Measurements from ENCODE around the gene BSCL2.
"Not testable (repeated sequence)": the region's sequence is repeated elsewhere in the genome, so short reads cannot be mapped to it uniquely, and the experiment has no call there.

The BSCL2 gene

GRCh38 chr11:62682518-62682917 lies 24.7 kb downstream of the BSCL2 start:
- no peak for DNase-seq

GRCh38 chr11:62680825-62681240 lies 26.4 kb downstream of the BSCL2 start:
- no peak for DNase-seq

- DNase-seq, result peak; percentile 80
Observed at GRCh38 chr11:62678770-62679696, 28.2 kb downstream of the BSCL2 start, which contains the start of gene UBXN1. UBXN1 (minus strand) TSS chr11:62679073; CDS start chr11:62678923, 150 bp downstream.

- no peak for DNase-seq
Observed at GRCh38 chr11:62678433-62678769, 28.8 kb downstream of the BSCL2 start.

GRCh38 chr11:62677714-62678113 lies 29.5 kb downstream of the BSCL2 start:
- no peak for DNase-seq

GRCh38 chr11:62677156-62677555 lies 30.1 kb downstream of the BSCL2 start:
- DNase-seq, result no peak

- DNase-seq, result no peak
Observed at GRCh38 chr11:62676698-62677097, 30.5 kb downstream of the BSCL2 start.

GRCh38 chr11:62675415-62675814 lies 31.8 kb downstream of the BSCL2 start:
- not testable (repeated sequence) for DNase-seq

- DNase-seq, result no peak
Observed at GRCh38 chr11:62673196-62673525, 34.1 kb downstream of the BSCL2 start.

- DNase-seq, result peak; percentile 54
Observed at GRCh38 chr11:62671608-62672389, 35.4 kb downstream of the BSCL2 start, which contains the start of the genes LBHD1 and UQCC3. LBHD1 (minus strand) TSS chr11:62672267; CDS start chr11:62670031, 2,236 bp downstream. UQCC3 (plus strand) TSS chr11:62671673; CDS start chr11:62671746, 73 bp downstream.

GRCh38 chr11:62671236-62671607 lies 36.0 kb downstream of the BSCL2 start:
- no peak for DNase-seq

- DNase-seq, result no peak
Observed at GRCh38 chr11:62669420-62670161, 37.6 kb downstream of the BSCL2 start.

- no peak for DNase-seq
Observed at GRCh38 chr11:62667460-62667859, 39.8 kb downstream of the BSCL2 start.

GRCh38 chr11:62666259-62666926 lies 40.8 kb downstream of the BSCL2 start:
- no peak for DNase-seq

- DNase-seq, result no peak
Observed at GRCh38 chr11:62665599-62666258, 41.5 kb downstream of the BSCL2 start.

- DNase-seq, result peak; percentile 78
Observed at GRCh38 chr11:62665075-62665598, 42.1 kb downstream of the BSCL2 start, which contains the start of the genes C11orf98 and CSKMT. C11orf98 (minus strand) TSS chr11:62665210; CDS start chr11:62665169, 41 bp downstream. CSKMT (plus strand) TSS chr11:62665312; CDS start chr11:62665880, 568 bp downstream.

GRCh38 chr11:62664405-62665074 lies 42.7 kb downstream of the BSCL2 start:
- peak; percentile 31 for DNase-seq

GRCh38 chr11:62656796-62657429 lies 50.3 kb downstream of the BSCL2 start:
- DNase-seq, result no peak

- DNase-seq, result no peak
Observed at GRCh38 chr11:62654297-62654696, 52.9 kb downstream of the BSCL2 start.
